K562 (cell line): ENCODE data around the gene AP1G1. TPM values are rescaled to one million over a fixed set of nuclear protein-coding genes. Genes with fewer than 3 reads are reported as not detected.

ENCODE experiments used
- ATAC-seq: fragments of 200-7000 bp; cut with Tn5 transposase; 3 replicates; pipeline ENCODE4 v1.9.1; 2020; ENCODE audit warnings: moderate library complexity
- BruUV-seq: library from RNA; stranded (reverse); fragments of 400-500 nt; replicated peaks from 2 replicates; lab custom pipeline; 2021; lab: Mats Ljungman, UMichigan
- CTCF ChIA-PET: fragments of 300-600 bp; formaldehyde crosslinking; extraction: SDS; loops from one replicate; lab custom pipeline; 2021; ENCODE audit warnings: low intra/inter-chr PET ratio; lab: Yijun Ruan, JAX
- POLR2A ChIA-PET: fragments of 300-600, 350-650 bp; sonication (Branson Sonifier 250); formaldehyde crosslinking; extraction: SDS; loops from one replicate; lab custom pipeline; 2021; ENCODE audit warnings: antibody characterized with exemption, inconsistent platforms; lab: Yijun Ruan, JAX
- DNase-seq, 4 experiments: peaks; one replicate each; pipeline versions ENCODE4 v3.0.0 to v3.0.0-alpha.2; 2011 to 2018; ENCODE audit warnings: low spot score in 3 of 4, mixed read lengths in 3 of 4; ENCODE audit errors: extremely low read depth in 1 of 4
- FAIRE-seq: peaks from 2 replicates; lab custom pipeline; 2011; peaks lifted over from hg19 to GRCh38; lab: Jason Lieb, UNC
- H2AFZ ChIP-seq: 2 replicates; pipeline ENCODE4 v1.6.0; 2011; ENCODE audit warnings: low read depth, low read length, control low read depth, inconsistent platforms
- H3K27ac ChIP-seq: fragments of 200-600 bp; 3 replicates; pipeline ENCODE4 v1.8.0; 2011; ENCODE audit warnings: low read depth, mild to moderate bottlenecking, control low read depth, inconsistent platforms, low read length, moderate library complexity, mixed read lengths; ENCODE audit errors: extremely low read depth
- H3K27me3 ChIP-seq, 2 experiments: fragments of 300-600 bp in 1 of 2; 2 replicates in 1 of 2; 3 replicates in 1 of 2; pipeline versions ENCODE4 v1.6.0 to v1.8.0; 2011; ENCODE audit warnings: inconsistent platforms in 2 of 2, low read length in 2 of 2, mild to moderate bottlenecking in 1 of 2, mixed read lengths in 1 of 2, moderate library complexity in 1 of 2; ENCODE audit not compliant: control insufficient read depth in 2 of 2, insufficient read depth in 2 of 2
- H3K36me3 ChIP-seq: fragments of 300-600 bp; 3 replicates; pipeline ENCODE4 v1.8.0; 2011; ENCODE audit warnings: mild to moderate bottlenecking, low read length, inconsistent platforms; ENCODE audit not compliant: control insufficient read depth, insufficient read depth
- H3K4me1 ChIP-seq, 2 experiments: fragments of 200-600 bp in 1 of 2; replicated peaks in 1 of 2; 2 replicates in 1 of 2; 3 replicates in 1 of 2; pipeline versions ENCODE4 v1.5.1 to v1.8.0; 2011; ENCODE audit warnings: inconsistent platforms in 2 of 2, low read length in 2 of 2, mild to moderate bottlenecking in 1 of 2, mixed read lengths in 1 of 2, moderate library complexity in 1 of 2; ENCODE audit not compliant: control insufficient read depth in 2 of 2, insufficient read depth in 2 of 2
- H3K4me2 ChIP-seq: 2 replicates; pipeline ENCODE4 v1.6.1; 2011; ENCODE audit warnings: low read length, control low read depth, inconsistent platforms, mixed read lengths; ENCODE audit not compliant: insufficient read depth
- H3K4me3 ChIP-seq: fragments of 200-600 bp; sonication (generic), shearing (Covaris generic); 2 replicates; pipeline ENCODE4 v1.5.1; 2016; ENCODE audit warnings: control low read depth, inconsistent platforms
- H3K79me2 ChIP-seq: fragments of 200-600 bp; 3 replicates; pipeline ENCODE4 v1.8.0; 2011; ENCODE audit warnings: low read length, inconsistent platforms; ENCODE audit not compliant: control insufficient read depth, insufficient read depth
- H3K9ac ChIP-seq, 2 experiments: 2 replicates each; pipeline versions ENCODE4 v1.6.0 to v1.6.1; 2011; ENCODE audit warnings: low read depth in 2 of 2, low read length in 2 of 2, control low read depth in 1 of 2, inconsistent platforms in 1 of 2, mild to moderate bottlenecking in 1 of 2, mixed read lengths in 1 of 2; ENCODE audit not compliant: insufficient read depth in 1 of 2
- H3K9me1 ChIP-seq: one replicate; pipeline ENCODE4 v1.6.0; 2011; ENCODE audit warnings: inconsistent platforms, mild to moderate bottlenecking, low read length, moderate library complexity; ENCODE audit not compliant: control insufficient read depth, insufficient read depth
- H3K9me3 ChIP-seq: replicated peaks from 2 replicates; pipeline ENCODE4 v1.5.1; 2011; ENCODE audit warnings: low read depth, low read length, inconsistent platforms; ENCODE audit not compliant: control insufficient read depth, insufficient read depth
- H4K20me1 ChIP-seq: replicated peaks from 2 replicates; pipeline ENCODE4 v1.6.1; 2011; ENCODE audit warnings: low read length, inconsistent platforms, mixed read lengths; ENCODE audit not compliant: control insufficient read depth, insufficient read depth
- C11orf30 ChIP-seq: fragments of 450-650 bp; IDR thresholded peaks from 2 replicates; pipeline ENCODE4 v1.6.1; 2016; ENCODE audit warnings: low read depth, mild to moderate bottlenecking
- CEBPZ ChIP-seq: fragments of 150-350 bp; IDR thresholded peaks from 2 replicates; pipeline ENCODE4 v1.6.1; 2014; ENCODE audit warnings: low read depth, mild to moderate bottlenecking, low read length, borderline replicate concordance
- CREB5 ChIP-seq: fragments of 250-450 bp; sonication (Bioruptor Pico); IDR thresholded peaks from 2 replicates; pipeline ENCODE4 v1.5.0; 2020; ENCODE audit warnings: mild to moderate bottlenecking
- DIDO1 ChIP-seq: fragments of 450-650 bp; IDR thresholded peaks from 2 replicates; pipeline ENCODE4 v1.6.1; 2016; ENCODE audit warnings: low read depth, missing biosample characterization, missing genetic modification characterization
- MAFG ChIP-seq: fragments of 450-650 bp; conservative IDR thresholded peaks from 2 replicates; pipeline ENCODE4 v1.6.1; 2016; ENCODE audit warnings: missing genetic modification characterization, missing compliant biosample characterization
- NCOA2 ChIP-seq, 2 experiments: fragments of 450-650 bp; IDR thresholded peaks; 2 replicates each; pipeline ENCODE4 v1.6.1; 2018; ENCODE audit warnings: mild to moderate bottlenecking in 2 of 2, moderate library complexity in 1 of 2; ENCODE audit not compliant: partially characterized antibody in 2 of 2
- NFIX ChIP-seq: fragments of 250-450 bp; sonication (Bioruptor Pico); IDR thresholded peaks from 2 replicates; pipeline ENCODE4 v1.4.0; 2020; ENCODE audit warnings: low read depth, mild to moderate bottlenecking, moderate library complexity
- PBX2 ChIP-seq, 2 experiments: IDR thresholded peaks in 1 of 2; conservative IDR thresholded peaks in 1 of 2; 2 replicates each; pipeline ENCODE4 v1.6.1; 2016; ENCODE audit warnings: low read depth in 2 of 2, mild to moderate bottlenecking in 1 of 2, missing compliant biosample characterization in 1 of 2, missing genetic modification characterization in 1 of 2, moderate library complexity in 1 of 2
- SRSF9 ChIP-seq: fragments of 200-400 bp; formaldehyde crosslinking; IDR thresholded peaks from 2 replicates; pipeline ENCODE4 v1.6.1; 2017; ENCODE audit warnings: low read depth, low read length, borderline replicate concordance
- ZNF316 ChIP-seq: fragments of 450-650 bp; IDR thresholded peaks from 2 replicates; pipeline ENCODE4 v1.6.1; 2016
- WGBS: fragments of 100-300 bp; shearing (Covaris generic); methylation state at CpG from one replicate; pipeline ENCODE4 v1.1.6; 2016; ENCODE audit warnings: low coverage, mixed read lengths; ENCODE audit not compliant: insufficient coverage; ENCODE audit errors: missing lambda C conversion rate; 5-methylcytosine and 5-hydroxymethylcytosine counted together
- in situ Hi-C: fragments of 300-500 bp; cut with MboI; formaldehyde crosslinking; loops from 4 replicates; pipeline ENCODE4 v1.15.0; 2018; ENCODE audit warnings: inconsistent platforms, mixed read lengths
- intact Hi-C: fragments of 100-400 bp; cut with micrococcal nuclease; formaldehyde crosslinking; loops from 2 replicates; pipeline ENCODE4 v1.14.2; 2022
- polyA plus RNA-seq, 8 experiments: library from polyadenylated mRNA; depleted of rRNA in 4 of 8; stranded (reverse) in 5 of 8; unstranded in 3 of 8; fragments of >200 nt; fragmentation: Nextera tagmentation in 2 of 8; fragmentation: Illumina TruSeq in 1 of 8; extraction: Ambion mirVana in 2 of 8; extraction: Trizol in 1 of 8; gene quantifications; 2 replicates each; pipeline versions ENCODE4 v1.2.1 to v1.2.3, GENCODE V29; 2011 to 2014; ENCODE audit warnings: inconsistent platforms in 1 of 8, missing spikeins in 1 of 8
- total RNA-seq, 7 experiments: library from RNA; depleted of rRNA in 6 of 7; stranded (reverse); fragments of >200 nt in 6 of 7; fragmentation: Illumina TruSeq in 2 of 7; extraction: Trizol in 2 of 7; gene quantifications; 2 replicates each; pipeline versions ENCODE4 v1.2.1 to v1.2.3, GENCODE V29; 2011 to 2021; ENCODE audit warnings: low replicate concordance in 1 of 7

The AP1G1 gene
- total and polyA plus RNA-seq, 9 of the 15 experiments (the other 6 are each of a cell fraction or from before 2014, with no cell fraction given), result 7.0 to 59.2 (median 42.0) TPM

GRCh38 chr16:71769222-71769621 is 39.4 kb downstream of the AP1G1 start (continued):
- TF ChIP-seq CEBPZ, result no peak
- TF ChIP-seq, all 486 proteins: peak for 1

DNA sequence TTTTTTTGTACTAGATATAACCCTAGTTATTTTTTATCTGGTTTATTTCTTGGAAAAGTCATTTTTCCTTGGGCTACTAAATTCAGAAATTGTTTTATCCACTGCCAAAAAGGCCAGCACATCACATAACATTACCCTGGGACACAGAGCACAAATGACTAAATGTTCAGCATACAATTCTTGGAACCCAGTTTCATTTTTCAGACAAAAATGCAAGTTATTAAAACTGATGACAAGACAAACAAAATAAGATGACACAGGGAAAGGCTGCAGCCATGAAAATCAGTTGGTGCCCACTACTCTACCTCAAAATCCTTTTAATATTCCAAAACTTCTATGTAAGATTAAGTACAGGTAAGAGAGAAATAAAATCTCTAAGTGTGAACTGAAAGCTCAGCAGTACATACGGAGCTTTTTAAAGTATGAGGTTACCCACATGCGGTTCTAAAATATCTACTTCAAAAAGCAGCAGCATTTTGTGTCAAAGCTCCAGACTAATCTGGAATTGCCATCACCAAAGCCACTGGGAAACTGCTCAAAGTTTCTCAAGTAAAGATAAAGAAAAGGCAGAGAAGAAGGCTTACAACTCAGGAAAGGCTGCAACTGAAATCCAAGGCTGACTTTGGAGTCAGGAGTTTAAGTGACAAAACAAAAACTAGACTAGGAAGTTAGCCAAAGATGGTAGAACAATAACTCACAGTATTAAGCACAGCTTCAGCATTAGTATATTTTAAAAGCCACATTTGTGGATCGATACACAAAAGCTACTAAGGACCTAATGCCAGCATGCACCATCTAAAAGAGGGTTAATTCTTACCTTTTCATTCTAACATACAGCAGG is 41.4 kb downstream of the AP1G1 start:
- 78% methylated on average over 3 of the region's 3 CpGs for WGBS
- Histone ChIP-seq H3K4me1 (no peaks in the 10 kb centered on the region), H3K27me3 (no peaks in the 10 kb centered on the region), H3K36me3 (peaks cover 71% of the 10 kb centered on the region), H3K9me3 (no peaks in the 10 kb centered on the region), H3K9ac (no peak overlapping the region), H3K9me1 (no peaks in the 10 kb centered on the region), H4K20me1 (no peaks in the 10 kb centered on the region), H2AFZ (no peak overlapping the region), H3K4me2 (no peak overlapping the region), H3K4me3 (no peak overlapping the region), H3K27ac (no peak overlapping the region), H3K79me2 (no peaks in the 10 kb centered on the region)
- DNase-seq (no peak), FAIRE-seq (no peak), ATAC-seq (no peak)
- CTCF ChIA-PET, result no interaction called here
- POLR2A ChIA-PET, result interaction anchor here (0.7 kb wide), 1 partner anchor 43 kb away, joined by 3 read pairs; no protein-coding TSS in a partner anchor
- intact Hi-C loops (no loop called here), in situ Hi-C loops (no loop called here)
- BruUV-seq, result no TSS peak
- no peak for TF ChIP-seq NFIX (CRISPR knock-in tag)
- TF ChIP-seq PBX2 (CRISPR knock-in tag; IDR thresholded peaks at IDR 0.05; ENCODE audit: low read depth), result no peak
- TF ChIP-seq PBX2 (tag; conservative IDR thresholded peaks at IDR 0.05; ENCODE audit: low read depth), result no peak
- TF ChIP-seq DIDO1, result no peak
- no peak for TF ChIP-seq NCOA2 (IDR thresholded peaks at IDR 0.05; ENCODE audit: partially characterized antibody in 2 of 2)
- no peak for TF ChIP-seq CREB5 (CRISPR knock-in tag)
- TF ChIP-seq C11orf30, result peak; percentile 10; the same call in 1 of the 2 replicates
- 0 out of 2 replicates have a peak, but pooled peaks have one; percentile 12 for TF ChIP-seq MAFG
- peak; percentile 62 for TF ChIP-seq ZNF316
- no peak for TF ChIP-seq SRSF9
